Measurements from ENCODE around the gene ANKZF1.

ANKZF1 gene

DNA sequence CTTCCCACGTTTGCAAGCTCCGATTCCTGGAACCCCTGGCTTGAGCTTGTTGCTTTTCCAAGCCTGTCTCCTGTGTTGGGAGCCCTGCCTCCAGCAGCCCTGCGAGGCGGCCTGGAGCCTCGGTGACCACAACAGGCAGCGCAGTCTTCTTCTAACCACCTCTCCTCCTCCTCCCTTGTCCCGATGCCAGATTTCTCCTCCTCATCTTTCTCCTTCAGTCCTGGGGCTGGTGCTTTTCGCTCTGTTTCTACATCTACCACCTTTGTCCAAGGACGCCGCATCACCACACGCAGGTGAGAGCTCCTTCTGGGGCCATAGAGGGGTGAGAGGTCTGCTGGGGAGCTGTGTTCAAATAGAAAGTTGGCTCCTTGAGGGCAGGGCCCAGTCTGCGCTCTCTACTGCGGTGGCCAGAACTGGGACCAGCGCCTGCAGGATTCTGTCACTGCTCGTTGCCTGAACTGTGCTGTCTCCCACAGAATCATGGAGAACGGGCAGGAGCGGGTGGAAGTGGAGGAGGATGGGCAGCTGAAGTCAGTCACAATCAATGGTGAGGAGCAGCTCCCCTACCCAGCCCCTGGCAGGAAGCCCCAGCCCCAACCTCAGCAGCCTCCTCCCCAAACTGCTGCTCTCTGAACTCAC lies 53.5 kb downstream of the ANKZF1 start:
- DNase-seq (ENCODE audit: low read depth) = no peak

DNA sequence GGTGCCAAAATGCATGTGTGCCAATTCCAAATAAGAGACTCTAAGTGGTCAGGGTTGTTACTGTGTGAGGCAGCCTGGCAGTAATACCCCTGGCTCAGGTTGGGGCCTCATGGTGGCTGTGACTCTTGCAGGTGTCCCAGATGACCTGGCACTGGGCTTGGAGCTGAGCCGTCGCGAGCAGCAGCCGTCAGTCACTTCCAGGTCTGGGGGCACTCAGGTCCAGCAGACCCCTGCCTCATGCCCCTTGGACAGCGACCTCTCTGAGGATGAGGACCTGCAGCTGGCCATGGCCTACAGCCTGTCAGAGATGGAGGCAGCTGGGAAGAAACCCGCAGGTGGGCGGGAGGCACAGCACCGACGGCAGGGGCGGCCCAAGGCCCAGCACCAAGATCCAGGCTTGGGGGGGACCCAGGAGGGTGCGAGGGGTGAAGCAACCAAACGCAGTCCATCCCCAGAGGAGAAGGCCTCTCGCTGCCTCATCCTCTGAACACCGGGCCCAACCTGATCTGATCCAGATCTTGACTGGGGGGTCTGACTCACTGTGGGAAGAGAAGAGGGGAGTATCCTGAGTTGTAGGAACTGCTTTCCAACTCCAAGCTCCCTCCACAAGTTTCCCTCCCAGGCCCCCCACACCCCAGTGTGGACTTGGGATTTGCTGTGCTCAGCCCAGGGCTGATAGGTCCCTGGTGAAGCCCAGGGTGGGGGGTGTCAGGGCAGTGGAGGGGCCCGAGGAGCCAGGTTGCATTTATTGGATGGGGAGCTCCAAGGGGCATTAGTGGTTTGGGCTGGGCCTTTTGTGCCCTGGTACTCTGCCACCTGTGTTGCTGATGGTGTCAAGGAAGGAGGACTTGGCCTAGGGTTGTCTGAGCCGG lies 55.1 kb downstream of the ANKZF1 start:
- no peak for DNase-seq (ENCODE audit: low read depth)

DNA sequence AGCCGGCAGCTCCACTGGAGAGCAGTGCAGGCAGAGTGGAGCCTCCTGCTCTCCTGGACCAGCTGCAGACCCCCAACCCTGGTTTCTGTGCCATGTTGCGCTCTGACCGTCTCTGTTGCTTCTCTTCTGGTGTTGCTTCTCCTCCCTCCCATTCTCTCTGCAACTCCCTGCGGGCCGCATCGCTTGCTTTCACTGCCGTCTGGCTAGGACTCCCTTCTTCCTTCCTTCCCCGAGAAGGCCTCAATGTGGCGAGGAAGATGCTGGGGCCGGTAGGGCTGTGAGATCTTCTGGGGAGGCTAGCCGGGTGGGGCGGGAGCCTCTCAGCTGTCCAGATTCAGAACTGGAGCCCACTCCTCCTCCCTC lies 55.7 kb downstream of the ANKZF1 start:
- no peak for DNase-seq (ENCODE audit: low read depth)

DNA sequence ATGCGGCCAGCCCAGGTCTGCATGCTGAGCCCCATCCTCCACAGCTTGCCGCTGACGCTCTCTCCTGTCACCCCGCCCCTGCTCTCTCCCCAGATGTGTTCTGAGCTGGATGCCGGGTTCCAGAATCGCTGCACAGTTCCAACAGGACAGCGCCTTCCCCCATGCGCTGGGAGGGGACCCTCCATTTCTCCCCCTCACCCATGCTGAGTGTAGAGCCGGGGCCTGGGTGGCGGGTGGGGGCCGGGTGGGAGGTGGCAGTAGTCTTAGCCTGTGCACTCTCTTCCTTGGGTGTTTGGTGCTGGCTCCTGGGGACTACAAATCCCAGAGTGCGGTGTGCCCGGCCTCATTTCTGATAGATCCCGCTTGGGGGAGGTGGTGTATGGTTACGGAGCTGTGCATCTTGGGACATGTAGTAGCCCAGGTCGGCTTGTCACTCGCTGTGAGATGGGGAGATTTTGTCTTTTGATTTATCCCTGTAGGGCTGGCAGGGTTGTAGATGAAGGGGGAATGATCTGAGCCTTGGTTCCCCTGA lies 56.4 kb downstream of the ANKZF1 start:
- DNase-seq (ENCODE audit: low read depth) = peak; percentile 39
